Measurements from ENCODE around the gene BLTP2. TPM values are rescaled to one million over a fixed set of nuclear protein-coding genes. Genes with fewer than 3 reads are reported as not detected.

BLTP2 gene
- total RNA-seq (2021; ENCODE audit: unreplicated experiment) (140 TPM), Bru-seq, nascent RNA (percentile 83 among the genes with signal in this experiment), BruChase-seq, experiment 1, labeled RNA remaining after a 6-hour chase (percentile 97 among the genes with signal in this experiment), BruChase-seq, experiment 2, labeled RNA remaining after a 2-hour chase (percentile 94 among the genes with signal in this experiment)
- polyA plus RNA-seq (2012), result 49.8 and 54.5 TPM in 2 replicates
- long read RNA-seq, full-length matches to known transcripts, result 7 of 100 reads
- long read RNA-seq, partial matches to known transcripts, result 73 of 100 reads
- long read RNA-seq, other reads (novel, unspliced or antisense), result 20 of 100 reads

GRCh38 chr17:28644787-28645575 is at the start of gene BLTP2:
BLTP2 (minus strand) TSS chr17:28645158; CDS start chr17:28645056, 102 bp downstream.
- DNase-seq (ENCODE audit: low read depth, low spot score), result peak; percentile 86
- Histone ChIP-seq H3K9me3 (ENCODE audit: control insufficient read depth in 1 of 2, insufficient read depth in 1 of 2, low read depth in 1 of 2, low read length in 2 of 2) (no peaks in the 10 kb centered on the region), H4K20me1 (ENCODE audit: insufficient read depth) (peaks cover 7% of the 10 kb centered on the region; the same call in 1 of the 2 replicates), H3K4me2 (ENCODE audit: low read length) (peak within 1 kb of the TSS; percentile 90), H3K9me2 (ENCODE audit: insufficient read depth) (no peaks in the 10 kb centered on the region), H3K36me3 (ENCODE audit: control insufficient read depth in 1 of 2, insufficient read depth in 2 of 2, low read length in 2 of 2) (peaks cover 31 to 36% of the 10 kb centered on the region in 2 experiments), H3K9ac (ENCODE audit: low read length) (peak within 1 kb of the TSS; percentile 83), H3K27ac (ENCODE audit: low read depth, low read length) (peak within 1 kb of the TSS; percentile 74), H3K4me1 (ENCODE audit: control insufficient read depth in 1 of 2, insufficient read depth in 2 of 2, low read length in 2 of 2) (peaks cover 12 to 29% of the 10 kb centered on the region in 2 experiments), H3K4me3 (replicated peaks in 1 of 2; ENCODE audit: low read depth in 1 of 2, low read length in 2 of 2) (peak within 1 kb of the TSS; percentile 77 to 83), H2AFZ (ENCODE audit: low read depth, low read length, poor library complexity, severe bottlenecking) (no peak within 1 kb of the TSS), H3K27me3 (ENCODE audit: insufficient read depth, low read length) (no peaks in the 10 kb centered on the region), H3K79me2 (ENCODE audit: insufficient read depth, low read length) (peaks cover 46% of the 10 kb centered on the region)
- no TSS peak for BruUV-seq (replicated peaks)
- peak; percentile 99 for ATAC-seq
- intact Hi-C loops (cut with micrococcal nuclease), result loop anchor here (1.0 to 10.0 kb wide), 2 partner anchors 31 to 260 kb away; partner anchors contain the start of gene DHRS13
- ChIA-PET POLR2A (interaction anchor here (0.7 to 3.1 kb wide), 3 partner anchors 11 to 75 kb away, joined by 4 to 19 read pairs (median 12); partner anchors contain the start of genes RPL23A, SDF2 and SUPT6H), RAD21 (ENCODE audit: low non-redundant PET in 1 of 2, low total read pairs in 2 of 2, uncharacterized antibody in 2 of 2, unreplicated experiment in 2 of 2) (no interaction called here), CTCF (interaction anchor here (0.9 to 2.3 kb wide), 9 partner anchors 10 to 472 kb away, joined by 3 to 10 read pairs (median 4); partner anchors contain the start of genes PHF12, RPL23A, SDF2 and SUPT6H)
- TF ChIP-seq CEBPB (IDR thresholded peaks at IDR 0.05; ENCODE audit: low read depth) (no peak), ATF3 (IDR thresholded peaks at IDR 0.05) (no peak), EGR1 (IDR thresholded peaks at IDR 0.05; ENCODE audit: low read depth) (no peak), ZBTB33 (IDR thresholded peaks at IDR 0.05; ENCODE audit: extremely low read depth, insufficient replicate concordance, low read length) (no peak), RAD21 (IDR thresholded peaks at IDR 0.05; ENCODE audit: low read depth) (no peak), SIN3A (IDR thresholded peaks at IDR 0.05; ENCODE audit: low read depth) (peak; percentile 62; the same call in 1 of the 2 replicates), REST (IDR thresholded peaks at IDR 0.05; ENCODE audit: low read depth) (no peak), ZFX (IDR thresholded peaks at IDR 0.05) (peak; percentile 69), CBX3 (IDR thresholded peaks at IDR 0.05; ENCODE audit: low read depth) (no peak), SP1 (IDR thresholded peaks at IDR 0.05; ENCODE audit: low read depth) (peak; percentile 86), FOSL1 (IDR thresholded peaks at IDR 0.05; ENCODE audit: low read depth) (no peak), CTCF (IDR thresholded peaks at IDR 0.05 in 2 of 3, conservative IDR thresholded peaks at IDR 0.05 in 1 of 3; ENCODE audit: borderline replicate concordance in 1 of 3, insufficient read depth in 1 of 3, low read depth in 2 of 3, low read length in 2 of 3) (no peak), POLR2A (IDR thresholded peaks at IDR 0.05; ENCODE audit: borderline replicate concordance, extremely low read depth, insufficient read depth, insufficient read length) (peak; percentile 73), EZH2phosphoT487 (IDR thresholded peaks at IDR 0.05; ENCODE audit: borderline replicate concordance) (no peak), JUND (IDR thresholded peaks at IDR 0.05) (no peak), ZNF274 (IDR thresholded peaks at IDR 0.05; ENCODE audit: low read depth, low read length) (no peak), TCF7L2 (IDR thresholded peaks at IDR 0.05; ENCODE audit: borderline replicate concordance, extremely low read depth, insufficient read depth, insufficient read length) (no peak)

Data from HCT116 (cell line).